Chondrocyte (in vitro differentiated cells): Measurements from ENCODE around the gene UBL7. TPM values are rescaled to one million over a fixed set of nuclear protein-coding genes. Genes with fewer than 3 reads are reported as not detected.
"Not testable (repeated sequence)": the region's sequence is repeated elsewhere in the genome, so short reads cannot be mapped to it uniquely, and the experiment has no call there.

ENCODE experiments used
- DNase-seq: peaks from one replicate; pipeline ENCODE4 v3.0.0; 2021; ENCODE audit warnings: mixed read lengths, low spot score
- H3K27ac Mint-ChIP-seq: one replicate; pipeline ENCODE4 v1.8.0; 2021; ENCODE audit warnings: mild to moderate bottlenecking, moderate library complexity, mixed read lengths; ENCODE audit not compliant: unreplicated experiment
- H3K27me3 Mint-ChIP-seq: 2 replicates; pipeline ENCODE4 v1.8.0; 2021; ENCODE audit warnings: low read depth, mixed read lengths
- H3K36me3 Mint-ChIP-seq: 2 replicates; pipeline ENCODE4 v1.8.0; 2021; ENCODE audit warnings: low read depth, mixed read lengths
- H3K4me1 Mint-ChIP-seq: 2 replicates; pipeline ENCODE4 v1.8.0; 2021; ENCODE audit warnings: low read depth, mild to moderate bottlenecking, mixed read lengths
- H3K4me3 Mint-ChIP-seq: one replicate; pipeline ENCODE4 v1.8.0; 2021; ENCODE audit warnings: mild to moderate bottlenecking, moderate library complexity, mixed read lengths; ENCODE audit not compliant: unreplicated experiment
- H3K9me3 Mint-ChIP-seq: 2 replicates; pipeline ENCODE4 v1.8.0; 2021; ENCODE audit warnings: low read depth, mixed read lengths
- total RNA-seq: library from RNA; stranded (reverse); gene quantifications from 3 replicates; pipeline ENCODE4 v1.2.1, GENCODE V29; 2021
- TF ChIP-seq, protein P1 (sequence below): fragments of 200-600 bp; sonication (generic); IDR thresholded peaks from 2 replicates; pipeline ENCODE4 v1.5.0; 2021; ENCODE audit warnings: antibody characterized with exemption, mild to moderate bottlenecking, moderate library complexity

Gene UBL7
- total RNA-seq, 1 donor from 2014 or later = 30.0 TPM

DNA sequence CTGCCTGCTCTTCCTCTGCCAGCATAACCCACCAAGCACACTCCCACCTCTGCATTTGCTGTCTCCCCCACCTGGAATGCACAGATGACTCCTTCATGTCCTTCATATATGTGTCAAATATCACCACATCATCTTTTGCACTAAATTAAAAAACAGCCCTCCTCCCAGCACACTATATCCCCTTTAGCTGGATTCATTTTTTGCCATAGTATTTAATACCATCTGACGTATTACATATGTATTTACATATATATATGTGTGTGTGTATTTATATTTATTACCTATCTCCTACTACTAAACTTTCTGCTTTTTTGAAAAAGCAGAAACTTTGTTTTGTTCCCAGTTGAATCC lies 29.4 kb upstream of the UBL7 start:
- H3K4me3 Mint-ChIP-seq = no peak overlapping the region

DNA sequence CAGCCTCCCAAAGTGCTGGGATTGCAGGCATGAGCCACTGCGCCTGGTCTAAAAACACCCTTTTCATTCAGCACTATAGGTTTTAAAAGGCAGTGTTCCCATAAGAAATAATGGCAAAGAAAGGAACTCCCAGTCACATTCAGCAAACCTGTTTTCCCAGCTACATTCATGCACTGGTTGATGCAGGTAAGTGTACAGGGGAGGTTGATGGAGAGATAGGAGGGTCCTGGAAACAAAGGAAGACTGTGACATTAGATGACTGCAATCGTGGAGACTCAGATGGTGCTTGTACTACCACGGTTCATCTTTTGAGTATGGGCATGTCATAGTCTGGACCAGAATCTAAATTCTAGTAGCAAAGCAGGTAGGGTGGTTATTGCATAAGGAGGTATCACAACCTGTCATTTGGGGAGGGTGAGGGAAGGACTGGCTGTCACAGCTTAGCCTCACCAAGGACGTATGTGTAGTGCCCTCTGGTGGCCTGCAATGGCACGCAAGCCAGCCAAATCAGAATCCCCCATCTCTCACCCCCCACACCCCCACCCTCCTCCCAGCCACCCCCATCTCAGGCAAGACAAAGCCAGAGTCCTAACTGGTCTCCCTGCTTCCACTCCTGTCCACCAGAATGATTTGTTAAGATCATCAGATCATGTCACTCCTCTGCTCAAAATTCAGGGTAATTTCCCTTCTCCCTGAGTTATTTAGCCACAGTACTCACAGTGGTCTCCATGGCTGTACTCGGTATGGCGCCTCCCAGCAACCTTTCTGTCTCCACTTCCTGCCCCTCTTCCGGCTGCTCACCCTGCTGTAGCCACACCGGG lies 28.8 kb upstream of the UBL7 start:
- Mint-ChIP-seq H3K4me3 (no peak overlapping the region), H3K9me3 (no peaks in the 10 kb centered on the region), H3K27me3 (no peaks in the 10 kb centered on the region), H3K4me1 (no peaks in the 10 kb centered on the region), H3K36me3 (no peaks in the 10 kb centered on the region), H3K27ac (no peak overlapping the region)
- TF ChIP-seq, protein P1, sequence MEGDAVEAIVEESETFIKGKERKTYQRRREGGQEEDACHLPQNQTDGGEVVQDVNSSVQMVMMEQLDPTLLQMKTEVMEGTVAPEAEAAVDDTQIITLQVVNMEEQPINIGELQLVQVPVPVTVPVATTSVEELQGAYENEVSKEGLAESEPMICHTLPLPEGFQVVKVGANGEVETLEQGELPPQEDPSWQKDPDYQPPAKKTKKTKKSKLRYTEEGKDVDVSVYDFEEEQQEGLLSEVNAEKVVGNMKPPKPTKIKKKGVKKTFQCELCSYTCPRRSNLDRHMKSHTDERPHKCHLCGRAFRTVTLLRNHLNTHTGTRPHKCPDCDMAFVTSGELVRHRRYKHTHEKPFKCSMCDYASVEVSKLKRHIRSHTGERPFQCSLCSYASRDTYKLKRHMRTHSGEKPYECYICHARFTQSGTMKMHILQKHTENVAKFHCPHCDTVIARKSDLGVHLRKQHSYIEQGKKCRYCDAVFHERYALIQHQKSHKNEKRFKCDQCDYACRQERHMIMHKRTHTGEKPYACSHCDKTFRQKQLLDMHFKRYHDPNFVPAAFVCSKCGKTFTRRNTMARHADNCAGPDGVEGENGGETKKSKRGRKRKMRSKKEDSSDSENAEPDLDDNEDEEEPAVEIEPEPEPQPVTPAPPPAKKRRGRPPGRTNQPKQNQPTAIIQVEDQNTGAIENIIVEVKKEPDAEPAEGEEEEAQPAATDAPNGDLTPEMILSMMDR = peak; percentile 84
- DNase-seq = no peak

More for the DNA sequence above, 29.4 kb upstream of the UBL7 start:
- DNase-seq = no peak
- Mint-ChIP-seq H3K36me3 (no peaks in the 10 kb centered on the region), H3K9me3 (no peaks in the 10 kb centered on the region), H3K4me1 (no peaks in the 10 kb centered on the region), H3K27ac (no peak overlapping the region), H3K27me3 (no peaks in the 10 kb centered on the region)
- TF ChIP-seq, protein P1 = no peak

DNA sequence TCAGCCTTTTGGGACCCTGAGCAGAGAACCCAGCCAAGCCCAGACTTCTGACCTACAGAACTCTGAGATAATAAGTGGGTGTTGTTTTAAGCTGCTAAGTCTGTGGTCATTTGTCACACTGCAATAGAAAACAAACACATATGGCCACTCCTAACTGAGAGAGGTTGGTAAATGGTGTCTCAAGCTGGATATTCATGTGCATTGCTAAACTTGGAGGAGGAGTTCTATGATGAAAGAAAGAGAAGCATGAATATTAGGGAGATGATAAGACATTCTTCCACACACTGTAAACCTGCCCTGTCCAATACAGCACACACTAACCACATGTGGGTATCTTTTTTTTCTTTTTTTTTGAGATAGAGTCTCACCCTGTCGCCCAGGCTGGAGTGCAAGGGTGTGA lies 27.8 kb upstream of the UBL7 start:
- DNase-seq = no peak
- no peaks in the 10 kb centered on the region for H3K4me1 Mint-ChIP-seq
- TF ChIP-seq, protein P1 = no peak
- H3K36me3 Mint-ChIP-seq = no peaks in the 10 kb centered on the region
- H3K9me3 Mint-ChIP-seq = no peaks in the 10 kb centered on the region
- H3K4me3 Mint-ChIP-seq = no peak overlapping the region
- H3K27ac Mint-ChIP-seq = no peak overlapping the region
- no peaks in the 10 kb centered on the region for H3K27me3 Mint-ChIP-seq

DNA sequence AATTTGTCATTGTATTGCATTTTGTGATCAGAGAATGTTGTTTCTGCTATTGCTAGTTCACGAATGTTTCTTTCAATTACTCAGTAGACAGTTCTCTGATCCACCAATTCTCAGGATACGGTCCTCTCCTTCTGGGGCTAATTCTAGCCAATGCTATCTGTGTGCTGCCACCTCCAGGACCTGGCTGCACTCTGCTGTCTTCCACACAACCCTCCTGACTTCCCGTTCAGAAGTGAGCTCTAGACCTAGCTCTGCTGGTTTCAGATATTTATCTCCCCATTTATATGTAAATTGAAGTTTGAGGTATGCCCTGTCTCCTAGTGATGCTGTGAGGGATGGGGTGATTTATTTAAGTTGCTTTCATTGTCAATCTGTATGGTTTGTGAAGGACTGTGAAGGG lies 21.7 kb upstream of the UBL7 start:
- H3K27ac Mint-ChIP-seq = no peak overlapping the region
- TF ChIP-seq, protein P1 = peak; percentile 30
- no peaks in the 10 kb centered on the region for H3K4me1 Mint-ChIP-seq
- H3K27me3 Mint-ChIP-seq = no peaks in the 10 kb centered on the region
- H3K4me3 Mint-ChIP-seq = no peak overlapping the region
- H3K9me3 Mint-ChIP-seq = no peaks in the 10 kb centered on the region
- peaks cover 2% of the 10 kb centered on the region for H3K36me3 Mint-ChIP-seq
- DNase-seq = no peak

DNA sequence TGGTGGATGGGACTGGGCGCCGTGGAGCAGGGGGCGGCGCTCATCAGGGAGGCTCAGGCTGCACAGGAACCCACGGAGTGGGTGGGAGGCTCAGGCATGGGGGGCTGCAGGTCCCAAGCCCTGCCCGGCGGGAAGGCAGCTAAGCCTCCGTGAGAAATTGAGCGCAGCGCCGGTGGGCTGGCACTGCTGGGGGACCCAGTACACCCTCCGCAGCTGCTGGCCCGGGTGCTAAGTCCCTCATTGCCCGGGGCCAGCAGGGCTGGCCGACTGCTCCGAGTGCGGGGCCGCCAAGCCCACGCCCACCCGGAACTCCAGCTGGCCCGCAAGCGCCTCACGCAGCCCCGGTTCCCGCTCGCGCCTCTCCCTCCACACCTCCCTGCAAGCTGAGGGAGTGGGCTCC lies 19.4 kb upstream of the UBL7 start:
- not testable (repeated sequence) for H3K27ac Mint-ChIP-seq, H3K36me3 Mint-ChIP-seq, H3K4me3 Mint-ChIP-seq, H3K9me3 Mint-ChIP-seq, DNase-seq, H3K27me3 Mint-ChIP-seq, H3K4me1 Mint-ChIP-seq

DNA sequence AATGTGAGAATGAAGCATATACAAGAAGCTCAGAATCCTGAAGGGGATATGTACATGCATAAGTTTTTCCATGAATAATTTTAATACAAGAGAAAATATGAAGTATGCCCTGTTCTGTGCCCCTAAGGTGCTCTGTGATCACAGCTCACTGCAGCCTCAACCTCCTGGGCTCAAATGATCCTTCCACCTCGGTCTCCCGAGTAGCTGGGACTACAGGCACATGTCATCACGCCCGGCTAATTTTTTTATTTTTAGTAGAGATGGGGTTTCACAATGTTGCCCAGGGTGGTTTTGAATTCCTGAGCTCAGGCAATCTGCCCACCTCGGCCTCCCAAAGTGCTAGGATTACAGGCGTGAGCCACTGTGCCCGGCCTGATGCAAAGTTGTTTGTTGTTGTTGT lies 10.7 kb upstream of the UBL7 start:
- H3K4me3 Mint-ChIP-seq, H3K27ac Mint-ChIP-seq, H3K4me1 Mint-ChIP-seq, H3K27me3 Mint-ChIP-seq, H3K36me3 Mint-ChIP-seq, H3K9me3 Mint-ChIP-seq, DNase-seq: not testable (repeated sequence)
